GDM1 (cell line): ENCODE measurements around the gene ECT2L.
"Not testable (repeated sequence)": the region's sequence is repeated elsewhere in the genome, so short reads cannot be mapped to it uniquely, and the experiment has no call there.

Experiments used
- DNase-seq: peaks from one replicate; lab custom pipeline; 2025; lab: John Stamatoyannopoulos, UW

ECT2L gene

GRCh38 chr6:138936873-138937272, 141.0 kb downstream of the ECT2L start:
- not testable (repeated sequence) for DNase-seq

- no peak for DNase-seq
Observed at GRCh38 chr6:138943089-138943625, 147.3 kb downstream of the ECT2L start.

- DNase-seq, result no peak
Observed at GRCh38 chr6:138944412-138944811, 148.5 kb downstream of the ECT2L start.

DNA sequence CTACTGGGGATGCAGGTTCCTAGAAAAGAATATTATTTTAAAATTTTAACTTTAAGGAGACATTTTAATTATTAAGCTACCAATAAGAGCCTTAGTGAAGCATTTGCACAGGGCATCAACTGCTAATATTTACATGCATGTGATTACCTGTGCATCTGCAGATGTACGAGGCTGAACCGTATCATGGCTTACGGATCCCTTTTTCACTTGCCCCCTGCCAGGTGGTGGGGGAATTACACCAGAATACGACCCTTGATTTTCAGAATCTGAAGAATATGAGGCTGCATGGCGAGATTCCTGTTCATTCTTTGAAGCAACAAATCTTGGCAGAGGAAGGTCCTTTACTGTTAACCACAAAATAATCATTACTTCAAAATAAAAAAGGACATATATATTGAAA, 149.5 kb downstream of the ECT2L start:
- DNase-seq, result no peak

DNA sequence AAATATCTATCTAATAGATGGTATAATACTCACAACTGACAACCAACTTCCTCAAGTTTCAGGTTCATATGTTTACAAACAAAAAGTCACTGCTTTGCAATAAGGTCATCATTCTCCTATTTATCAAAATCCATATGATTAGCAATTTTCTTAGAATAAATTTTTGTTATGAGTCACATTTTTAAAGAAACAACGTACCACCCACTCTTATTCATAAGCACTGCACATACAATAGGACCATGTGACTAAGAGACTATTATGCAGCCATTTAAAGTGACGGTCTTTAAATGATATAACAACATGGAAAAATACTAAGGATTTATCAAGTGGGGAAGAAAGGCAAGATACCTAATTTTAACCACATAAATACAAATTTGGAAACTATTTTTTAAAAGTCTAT, 152.1 kb downstream of the ECT2L start:
- no peak for DNase-seq

DNA sequence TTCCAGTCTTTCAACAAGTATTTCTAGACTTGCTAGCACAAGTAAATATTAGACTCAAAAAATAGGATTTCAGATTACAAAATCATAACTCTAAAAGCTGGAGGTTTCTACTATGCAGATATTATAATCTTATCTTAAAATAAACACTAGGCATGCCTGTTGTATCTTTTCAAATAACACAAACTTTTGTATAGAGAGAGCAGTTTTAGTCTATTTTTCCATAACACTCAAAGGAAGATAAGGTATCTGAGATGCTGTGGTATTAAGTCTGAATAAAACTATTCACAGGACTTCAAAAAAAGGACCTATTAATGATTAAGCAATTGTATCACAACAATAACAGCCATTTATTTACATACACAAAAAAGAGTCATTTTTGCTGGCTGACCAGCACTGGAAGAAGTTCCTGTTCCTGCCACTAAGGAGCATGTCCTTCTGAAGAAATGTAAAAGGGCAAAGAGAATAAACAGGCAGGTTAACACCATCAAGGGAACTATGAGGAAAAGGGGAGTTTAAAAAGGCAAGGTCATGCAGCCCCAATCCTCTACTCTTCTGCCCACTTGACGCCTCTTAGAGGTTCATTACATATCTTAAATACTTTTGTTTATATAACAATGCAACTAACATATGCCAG, 152.8 kb downstream of the ECT2L start:
- no peak for DNase-seq

- DNase-seq, result no peak
Observed at GRCh38 chr6:138953451-138953850, 157.6 kb downstream of the ECT2L start.
